Stimulated activated CD4-positive, alpha-beta T cell treated with anti-CD3 and anti-CD28 coated beads, Interleukin-4, amount 100 ng/mL, for 48 hours (primary cell): ENCODE results near the gene EPG5.
"Not testable (repeated sequence)": the region's sequence is repeated elsewhere in the genome, so short reads cannot be mapped to it uniquely, and the experiment has no call there.

Experiments used
- DNase-seq, 2 donors: peaks; one replicate each; pipeline ENCODE4 v3.0.0-alpha.2; 2020; ENCODE audit warnings: low read depth in 2 of 2

Gene EPG5

GRCh38 chr18:45837283-45838070 is 129.7 kb downstream of the EPG5 start:
- DNase-seq, result peak; percentile 32 to 36

GRCh38 chr18:45836242-45837205 is 130.6 kb downstream of the EPG5 start:
- no peak for DNase-seq

- DNase-seq, result no peak
Observed at GRCh38 chr18:45835057-45835636, 132.0 kb downstream of the EPG5 start.

- DNase-seq, result no peak
Observed at GRCh38 chr18:45834306-45834705, 132.8 kb downstream of the EPG5 start.

GRCh38 chr18:45833846-45834245 is 133.3 kb downstream of the EPG5 start:
- no peak for DNase-seq

- no peak for DNase-seq
Observed at GRCh38 chr18:45830917-45831316, 136.2 kb downstream of the EPG5 start.

GRCh38 chr18:45829855-45830254 is 137.3 kb downstream of the EPG5 start:
- DNase-seq, result no peak

GRCh38 chr18:45828917-45829811 is 138.0 kb downstream of the EPG5 start:
- DNase-seq, result no peak

- not testable (repeated sequence) for DNase-seq
Observed at GRCh38 chr18:45826716-45827115, 140.4 kb downstream of the EPG5 start.

GRCh38 chr18:45826084-45826483 is 141.0 kb downstream of the EPG5 start:
- DNase-seq, result no peak

GRCh38 chr18:45825258-45826044 is 141.7 kb downstream of the EPG5 start, which contains the start of gene SIGLEC15:
Gene SIGLEC15, plus strand, starts transcription at chr18:45825675. Its CDS starts 54 bp downstream, at chr18:45825729.
- no peak for DNase-seq

GRCh38 chr18:45821711-45822110 is 145.4 kb downstream of the EPG5 start:
- DNase-seq, result no peak

GRCh38 chr18:45821026-45821425 is 146.1 kb downstream of the EPG5 start:
- DNase-seq, result no peak

GRCh38 chr18:45820106-45820745 is 146.9 kb downstream of the EPG5 start:
- DNase-seq, result no peak

GRCh38 chr18:45818765-45819164 is 148.4 kb downstream of the EPG5 start:
- not testable (repeated sequence) for DNase-seq

GRCh38 chr18:45817543-45817942 is 149.6 kb downstream of the EPG5 start:
- no peak for DNase-seq

- DNase-seq, result not testable (repeated sequence)
Observed at GRCh38 chr18:45814733-45815132, 152.4 kb downstream of the EPG5 start.

- peak in 1 of 2 donors; percentile 27 for DNase-seq
Observed at GRCh38 chr18:45807144-45807543, 160.0 kb downstream of the EPG5 start.

GRCh38 chr18:45806226-45806625 is 160.9 kb downstream of the EPG5 start:
- DNase-seq, result no peak

GRCh38 chr18:45805551-45805950 is 161.6 kb downstream of the EPG5 start:
- no peak for DNase-seq
